H1 (cell line): ENCODE data around the gene IFT122. TPM values are rescaled to one million over a fixed set of nuclear protein-coding genes. Genes with fewer than 3 reads are reported as not detected.
"Not testable (repeated sequence)": the region's sequence is repeated elsewhere in the genome, so short reads cannot be mapped to it uniquely, and the experiment has no call there.

Source experiments
- CTCF ChIA-PET: fragments of 300-600 bp; sonication (Branson Sonifier 250); formaldehyde crosslinking; loops from one replicate; lab custom pipeline; 2021; ENCODE audit not compliant: partially characterized antibody; lab: Charles Lee
- POLR2A ChIA-PET: fragments of 300-600 bp; sonication (Branson Sonifier 250); formaldehyde crosslinking; loops from one replicate; lab custom pipeline; 2021; ENCODE audit warnings: inconsistent platforms; ENCODE audit not compliant: partially characterized antibody; lab: Charles Lee
- DNase-seq, 2 experiments: peaks; one replicate each; pipeline versions ENCODE4 v3.0.0 to v3.0.0-alpha.2; 2010 to 2022; ENCODE audit warnings: low spot score in 2 of 2, low read depth in 1 of 2, mixed read lengths in 1 of 2
- FAIRE-seq: peaks from 2 replicates; lab custom pipeline; 2011; peaks lifted over from hg19 to GRCh38; lab: Jason Lieb, UNC
- H2AFZ ChIP-seq: 2 replicates; pipeline ENCODE4 v1.8.1; 2012; ENCODE audit warnings: low read length, inconsistent platforms
- H2AK5ac ChIP-seq: 2 replicates; pipeline ENCODE4 v1.6.1; 2013; ENCODE audit warnings: low read depth, low read length
- H2BK120ac ChIP-seq: replicated peaks from 2 replicates; pipeline ENCODE3; 2013; ENCODE audit warnings: low read depth, low read length, inconsistent platforms
- H2BK12ac ChIP-seq: 2 replicates; pipeline ENCODE4 v1.6.1; 2013; ENCODE audit warnings: low read depth, low read length
- H2BK15ac ChIP-seq: 2 replicates; pipeline ENCODE4 v1.6.1; 2013; ENCODE audit warnings: low read length
- H2BK20ac ChIP-seq: 2 replicates; pipeline ENCODE4 v1.6.1; 2013; ENCODE audit warnings: low read length
- H2BK5ac ChIP-seq: 2 replicates; pipeline ENCODE4 v1.6.1; 2013; ENCODE audit warnings: low read depth, low read length
- H3K14ac ChIP-seq: 2 replicates; pipeline ENCODE4 v1.6.1; 2013; ENCODE audit warnings: inconsistent platforms; ENCODE audit not compliant: insufficient read length
- H3K18ac ChIP-seq: 2 replicates; pipeline ENCODE4 v1.6.1; 2013; ENCODE audit warnings: low read length; ENCODE audit errors: extremely low read depth
- H3K23ac ChIP-seq: 2 replicates; pipeline ENCODE4 v1.6.1; 2013; ENCODE audit warnings: inconsistent platforms; ENCODE audit not compliant: insufficient read length
- H3K23me2 ChIP-seq: 2 replicates; pipeline ENCODE4 v1.6.1; 2013; ENCODE audit warnings: low read depth, low read length
- H3K27ac ChIP-seq: 2 replicates; pipeline ENCODE4 v1.6.1; 2011; ENCODE audit warnings: low read depth, low read length, inconsistent platforms
- H3K27me3 ChIP-seq, 4 experiments: replicated peaks in 1 of 4; 1 replicate in 1 of 4; 2 replicates in 3 of 4; pipeline versions ENCODE4 v1.6.1 to v1.8.1; 2011 to 2013; ENCODE audit warnings: low read length in 3 of 4, mild to moderate bottlenecking in 3 of 4, inconsistent platforms in 2 of 4, mixed read lengths in 2 of 4, moderate library complexity in 1 of 4; ENCODE audit not compliant: control insufficient read depth in 3 of 4, insufficient read depth in 3 of 4; ENCODE audit errors: extremely low read depth in 1 of 4
- H3K36me3 ChIP-seq, 4 experiments: 2 replicates each; pipeline versions ENCODE4 v1.6.1 to v1.8.1; 2011 to 2013; ENCODE audit warnings: mild to moderate bottlenecking in 4 of 4, low read length in 3 of 4, moderate library complexity in 2 of 4, control low read depth in 1 of 4, inconsistent platforms in 1 of 4; ENCODE audit not compliant: insufficient read depth in 4 of 4, control insufficient read depth in 2 of 4
- H3K4ac ChIP-seq: replicated peaks from 2 replicates; pipeline ENCODE3; 2013; ENCODE audit warnings: low read length, low read depth, mixed read lengths, inconsistent platforms; ENCODE audit not compliant: insufficient read length
- H3K4me1 ChIP-seq, 4 experiments: replicated peaks in 1 of 4; 1 replicate in 1 of 4; 2 replicates in 3 of 4; pipeline versions ENCODE4 v1.6.1 to v1.8.1; 2011 to 2013; ENCODE audit warnings: low read length in 3 of 4, inconsistent platforms in 2 of 4, mixed read lengths in 1 of 4; ENCODE audit not compliant: insufficient read depth in 4 of 4, control insufficient read depth in 3 of 4
- H3K4me2 ChIP-seq, 2 experiments: 2 replicates each; pipeline versions ENCODE4 v1.6.1 to v1.8.1; 2011 to 2013; ENCODE audit warnings: low read depth in 2 of 2, low read length in 2 of 2, control low read depth in 1 of 2, inconsistent platforms in 1 of 2, mild to moderate bottlenecking in 1 of 2; ENCODE audit not compliant: insufficient read depth in 1 of 2
- H3K4me3 ChIP-seq, 4 experiments: fragments of 200-600, 300-600 bp in 1 of 4; sonication (generic), shearing (Covaris generic), sonication (Bioruptor Twin) in 1 of 4; 2 replicates each; pipeline versions ENCODE4 v1.5.1 to v1.8.1; 2011 to 2016; ENCODE audit warnings: low read length in 4 of 4, low read depth in 3 of 4, control low read depth in 2 of 4, inconsistent platforms in 2 of 4, mild to moderate bottlenecking in 2 of 4, mixed read lengths in 1 of 4, moderate library complexity in 1 of 4; ENCODE audit not compliant: insufficient read depth in 2 of 4; ENCODE audit errors: extremely low read depth in 1 of 4
- H3K56ac ChIP-seq: replicated peaks from 2 replicates; pipeline ENCODE3; 2013; ENCODE audit warnings: low read depth, mild to moderate bottlenecking, mixed read lengths, low read length, inconsistent platforms; ENCODE audit not compliant: insufficient read length
- H3K79me1 ChIP-seq: 2 replicates; pipeline ENCODE4 v1.6.1; 2013; ENCODE audit warnings: low read depth, low read length, control low read depth
- H3K79me2 ChIP-seq, 2 experiments: 2 replicates each; pipeline versions ENCODE4 v1.6.1 to v1.8.1; 2012 to 2013; ENCODE audit warnings: low read length in 2 of 2, mild to moderate bottlenecking in 2 of 2, inconsistent platforms in 1 of 2; ENCODE audit not compliant: insufficient read depth in 2 of 2, control insufficient read depth in 1 of 2
- H3K9ac ChIP-seq, 4 experiments: replicated peaks in 1 of 4; 1 replicate in 1 of 4; 2 replicates in 3 of 4; pipeline versions ENCODE4 v1.6.1 to v1.8.1; 2011 to 2013; ENCODE audit warnings: low read depth in 3 of 4, low read length in 3 of 4, control low read depth in 2 of 4, mild to moderate bottlenecking in 2 of 4, moderate library complexity in 2 of 4, inconsistent platforms in 1 of 4; ENCODE audit errors: extremely low read depth in 1 of 4
- H3K9me3 ChIP-seq, 2 experiments: 2 replicates each; pipeline versions ENCODE4 v1.6.1 to v1.8.1; 2012 to 2013; ENCODE audit warnings: mild to moderate bottlenecking in 2 of 2, moderate library complexity in 2 of 2, control low read depth in 1 of 2, inconsistent platforms in 1 of 2, low read depth in 1 of 2, low read length in 1 of 2, mixed read lengths in 1 of 2; ENCODE audit not compliant: insufficient read depth in 2 of 2
- H4K20me1 ChIP-seq, 2 experiments: replicated peaks in 1 of 2; 2 replicates each; pipeline versions ENCODE3 to v1.8.1; 2011 to 2013; ENCODE audit warnings: inconsistent platforms in 2 of 2, low read length in 2 of 2, mild to moderate bottlenecking in 1 of 2; ENCODE audit not compliant: insufficient read depth in 2 of 2, control insufficient read depth in 1 of 2
- H4K5ac ChIP-seq: 2 replicates; pipeline ENCODE4 v1.6.1; 2013; ENCODE audit warnings: low read length, low read depth, mixed read lengths, inconsistent platforms; ENCODE audit not compliant: insufficient read length
- H4K8ac ChIP-seq: 2 replicates; pipeline ENCODE4 v1.8.0; 2013; ENCODE audit warnings: mild to moderate bottlenecking, moderate library complexity, low read length, inconsistent platforms; ENCODE audit not compliant: insufficient read depth; ENCODE audit errors: extremely low read depth
- H4K91ac ChIP-seq: replicated peaks from 2 replicates; pipeline ENCODE3; 2013; ENCODE audit warnings: low read length, mixed read lengths, inconsistent platforms; ENCODE audit not compliant: insufficient read length
- CHD1 ChIP-seq: IDR thresholded peaks from 2 replicates; pipeline ENCODE4 v1.6.1; 2012; ENCODE audit warnings: low read depth, low read length, improper control_type of control experiment
- CREB1 ChIP-seq: IDR thresholded peaks from 2 replicates; pipeline ENCODE4 v1.6.1; 2012; ENCODE audit warnings: inconsistent platforms
- WGBS, 2 experiments: shearing (Covaris generic) in 1 of 2; methylation state at CpG; one replicate each; pipeline versions ENCODE4 v1.1.6 to v1.1.7; 2013 to 2015; ENCODE audit warnings: low lambda C conversion rate in 2 of 2, mixed read lengths in 2 of 2, inconsistent platforms in 1 of 2, low coverage in 1 of 2, missing lambda C conversion rate in 1 of 2; ENCODE audit not compliant: insufficient replicate concordance in 2 of 2, insufficient coverage in 1 of 2, insufficient read length in 1 of 2; ENCODE audit errors: extremely low coverage in 1 of 2, missing lambda C conversion rate in 1 of 2; 5-methylcytosine and 5-hydroxymethylcytosine counted together
- polyA plus RNA-seq, 7 experiments: library from polyadenylated mRNA; depleted of rRNA in 3 of 7; stranded (reverse) in 5 of 7; unstranded in 2 of 7; fragments of >200 nt in 5 of 7; fragments of 200-250 nt in 2 of 7; gene quantifications; 1 replicate in 5 of 7; 2 replicates in 1 of 7; 4 replicates in 1 of 7; pipeline versions ENCODE4 v1.2.1 to v1.2.3, GENCODE V29; 2011 to 2013; ENCODE audit warnings: missing spikeins in 2 of 7, mixed read lengths in 2 of 7
- total RNA-seq: library from RNA; stranded (reverse); fragmentation: NEBNext Ultra II Directional; extraction: Animal tissue kit (Norgen Biotek cat#: 25700); gene quantifications from 2 replicates; pipeline ENCODE4 v1.2.1, GENCODE V29; 2021

IFT122 gene
- total and polyA plus RNA-seq, 2 of the 8 experiments (the other 6 are each of a cell fraction or from before 2014, with no cell fraction given), result 23.7 to 25.1 TPM

- TF ChIP-seq CHD1, result no peak
- TF ChIP-seq CREB1, result 0 out of 2 replicates have a peak, but pooled peaks have one; percentile 6
These were observed 50.2 kb downstream of the IFT122 start (continued) for GRCh38 chr3:129490273-129490675.

- H3K23ac ChIP-seq, H2BK20ac ChIP-seq, H2BK15ac ChIP-seq, H3K9ac ChIP-seq, H2BK120ac ChIP-seq, H2BK5ac ChIP-seq, H3K23me2 ChIP-seq, H3K4ac ChIP-seq, H3K4me2 ChIP-seq, H4K20me1 ChIP-seq, H4K5ac ChIP-seq, H3K27ac ChIP-seq, H3K18ac ChIP-seq, DNase-seq, H3K36me3 ChIP-seq, POLR2A ChIA-PET, H3K79me1 ChIP-seq, H2BK12ac ChIP-seq, H4K91ac ChIP-seq, H2AK5ac ChIP-seq, H3K14ac ChIP-seq, H2AFZ ChIP-seq, H3K79me2 ChIP-seq, FAIRE-seq, H3K9me3 ChIP-seq, H3K27me3 ChIP-seq, H3K56ac ChIP-seq, H3K4me3 ChIP-seq: not testable (repeated sequence)
- CTCF ChIA-PET, result interaction anchor here (0.9 to 11.2 kb wide), 27 partner anchors 10 to 453 kb away, joined by 3 to 93 read pairs (median 7); partner anchors contain the start of gene H1-8
- WGBS, 2 experiments, result 82% methylated on average over 3 of the region's 4 CpGs; no CpG with 5 or more reads in 1 of the 2 experiments
- Histone ChIP-seq H3K4me1 (peaks cover 5 to 14% (median 5%) of the 10 kb centered on the region in 4 experiments), H4K8ac (peak overlapping the region; percentile 31; the same call in 1 of the 2 replicates)
These were observed 51.1 kb downstream of the IFT122 start for GRCh38 chr3:129491077-129491476.
